Measurements from ENCODE around the gene CEACAM7. TPM values are rescaled to one million over a fixed set of nuclear protein-coding genes. Genes with fewer than 3 reads are reported as not detected.

The CEACAM7 gene
- total RNA-seq, 1 experiment from 2014 or later, result not detected

DNA sequence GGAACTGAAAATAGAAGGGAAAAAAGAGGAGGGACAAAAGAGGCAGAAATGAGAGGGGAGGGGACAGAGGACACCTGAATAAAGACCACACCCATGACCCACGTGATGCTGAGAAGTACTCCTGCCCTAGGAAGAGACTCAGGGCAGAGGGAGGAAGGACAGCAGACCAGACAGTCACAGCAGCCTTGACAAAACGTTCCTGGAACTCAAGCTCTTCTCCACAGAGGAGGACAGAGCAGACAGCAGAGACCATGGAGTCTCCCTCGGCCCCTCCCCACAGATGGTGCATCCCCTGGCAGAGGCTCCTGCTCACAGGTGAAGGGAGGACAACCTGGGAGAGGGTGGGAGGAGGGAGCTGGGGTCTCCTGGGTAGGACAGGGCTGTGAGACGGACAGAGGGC is 20.4 kb upstream of the CEACAM7 start, which contains the start of gene CEACAM5:
CEACAM5 (plus strand) TSS at position 146 of the 400 bp plus-strand sequence; CDS start at position 252, 106 bp downstream.
- Histone ChIP-seq H2AK5ac (ENCODE audit: insufficient read length, low read length) (no peak within 1 kb of the TSS), H3K56ac (ENCODE audit: insufficient read length, low read depth, low read length) (no peak within 1 kb of the TSS), H3K14ac (ENCODE audit: insufficient read depth, low read length) (no peak within 1 kb of the TSS), H2BK15ac (ENCODE audit: low read depth, low read length) (no peak within 1 kb of the TSS), H4K5ac (ENCODE audit: insufficient read length, low read depth, low read length) (no peak within 1 kb of the TSS), H3K4ac (ENCODE audit: low read depth, low read length) (no peak within 1 kb of the TSS), H3K23ac (ENCODE audit: insufficient read length, low read depth, low read length) (no peak within 1 kb of the TSS), H2BK5ac (ENCODE audit: insufficient read length, low read length) (no peak within 1 kb of the TSS), H4K20me1 (ENCODE audit: control insufficient read depth, insufficient read depth, insufficient read length) (peaks cover 4% of the 10 kb centered on the region), H3K23me2 (ENCODE audit: insufficient read length, low read depth, low read length, poor library complexity, severe bottlenecking) (no peaks in the 10 kb centered on the region), H3K9ac (ENCODE audit: extremely low read depth, insufficient read length, low read length) (no peak within 1 kb of the TSS), H4K8ac (replicated peaks; ENCODE audit: insufficient read length, low read depth, low read length) (no peak within 1 kb of the TSS), H4K91ac (ENCODE audit: insufficient read length, low read depth, low read length) (no peak within 1 kb of the TSS), H3K4me1 (ENCODE audit: insufficient read depth, low read length) (no peaks in the 10 kb centered on the region), H3K27ac (ENCODE audit: insufficient read length, low read depth, low read length) (no peak within 1 kb of the TSS), H2BK120ac (ENCODE audit: low read depth, low read length, poor library complexity, severe bottlenecking) (no peak within 1 kb of the TSS), H3K27me3 (ENCODE audit: insufficient read depth, low read length) (no peaks in the 10 kb centered on the region), H2BK12ac (ENCODE audit: insufficient read length, low read depth, low read length) (no peak within 1 kb of the TSS), H3T11ph (ENCODE audit: low read length) (no peak within 1 kb of the TSS), H3K79me1 (ENCODE audit: insufficient read depth, low read depth, low read length, poor library complexity, severe bottlenecking) (no peaks in the 10 kb centered on the region), H3K4me2 (ENCODE audit: insufficient read depth, insufficient read length, low read length) (no peak within 1 kb of the TSS), H2BK20ac (ENCODE audit: low read depth, low read length, poor library complexity, severe bottlenecking) (no peak within 1 kb of the TSS), H3K18ac (ENCODE audit: insufficient read length, low read depth, low read length) (no peak within 1 kb of the TSS), H3K79me2 (ENCODE audit: insufficient read depth, low read length) (no peaks in the 10 kb centered on the region), H2AFZ (ENCODE audit: low read length) (no peak within 1 kb of the TSS), H3K9me3 (ENCODE audit: control insufficient read depth, low read depth, low read length) (peaks cover 9% of the 10 kb centered on the region)
- H3K36me3 Mint-ChIP-seq (ENCODE audit: insufficient read depth in 1 of 3, low read depth in 3 of 3), result peaks cover 3 to 47% (median 10%) of the 10 kb centered on the region in 3 experiments; a peak in 4 of 7 replicates
- no CpG with 5 or more reads among the region's 4 CpGs for WGBS (ENCODE audit: extremely low coverage, insufficient read length, low lambda C conversion rate)
- H3K9me3 Mint-ChIP-seq, result peaks cover 83 to 98% of the 10 kb centered on the region in 2 experiments
- no peak for TF ChIP-seq CTCF (conservative IDR thresholded peaks at IDR 0.05)
- H3K27ac Mint-ChIP-seq, result no peak within 1 kb of the TSS
- no peak within 1 kb of the TSS for H3K4me3 Mint-ChIP-seq
- no peaks in the 10 kb centered on the region for H3K4me1 Mint-ChIP-seq
- peaks cover 2% of the 10 kb centered on the region for H3K27me3 Mint-ChIP-seq (ENCODE audit: low read depth)
- no peak for DNase-seq
